ENCODE results near the gene RBP3. TPM values are rescaled to one million over a fixed set of nuclear protein-coding genes. Genes with fewer than 3 reads are reported as not detected.

RBP3 gene
- total RNA-seq, 1 donor from 2014 or later: not detected

DNA sequence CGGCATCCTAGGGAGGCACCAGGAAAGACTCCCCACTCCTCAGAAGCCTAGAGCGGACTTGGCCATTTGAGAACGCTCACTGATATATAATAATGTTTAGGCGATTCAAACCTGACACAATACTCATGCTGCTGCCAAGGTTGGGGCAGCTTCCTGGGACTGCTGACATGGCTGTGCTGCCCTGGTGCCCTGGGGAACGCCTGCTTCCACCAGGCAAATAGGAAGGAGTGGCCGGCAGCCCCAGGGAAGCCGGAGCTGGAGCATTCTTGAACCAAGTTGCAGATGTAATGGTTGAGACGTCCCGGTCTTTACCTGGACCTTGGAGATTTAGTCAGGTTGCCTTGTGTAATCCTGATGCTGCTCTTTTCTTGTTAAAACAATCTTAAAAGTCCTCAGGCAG is 39.4 kb upstream of the RBP3 start:
- Histone ChIP-seq H3K4me1 (peaks cover 14% of the 10 kb centered on the region), H3K36me3 (no peaks in the 10 kb centered on the region), H3K27me3 (no peaks in the 10 kb centered on the region), H3K4me3 (no peak overlapping the region), H3K27ac (no peak overlapping the region), H3K9me3 (no peaks in the 10 kb centered on the region)
- no peak for DNase-seq (ENCODE audit: extremely low spot score in 2 of 2)
- intact Hi-C loops (cut with DNase I): loop anchor here (10.0 kb wide), 1 partner anchor 264 kb away; no protein-coding TSS in a partner anchor
- TF ChIP-seq POLR2AphosphoS5 (IDR thresholded peaks at IDR 0.05; ENCODE audit: insufficient read depth in 1 of 2, low read depth in 1 of 2): no peak
- TF ChIP-seq CTCF (IDR thresholded peaks at IDR 0.05): no peak
- no peak for TF ChIP-seq POLR2A (IDR thresholded peaks at IDR 0.05)

- H3K27ac ChIP-seq: no peak overlapping the region
- H3K36me3 ChIP-seq: no peaks in the 10 kb centered on the region
- no peak overlapping the region for H3K4me3 ChIP-seq
- TF ChIP-seq POLR2AphosphoS5 (IDR thresholded peaks at IDR 0.05; ENCODE audit: insufficient read depth in 1 of 2, low read depth in 1 of 2) (no peak), CTCF (IDR thresholded peaks at IDR 0.05) (no peak), POLR2A (IDR thresholded peaks at IDR 0.05) (no peak)
- no peak for DNase-seq (ENCODE audit: extremely low spot score in 2 of 2)
- peaks cover 14% of the 10 kb centered on the region for H3K4me1 ChIP-seq
- no peaks in the 10 kb centered on the region for H3K27me3 ChIP-seq
- no peaks in the 10 kb centered on the region for H3K9me3 ChIP-seq
- intact Hi-C loops (cut with DNase I): loop anchor here (10.0 kb wide), 1 partner anchor 265 kb away; no protein-coding TSS in a partner anchor
These were observed 38.6 kb upstream of the RBP3 start for GRCh38 chr10:47309408-47310089.

DNA sequence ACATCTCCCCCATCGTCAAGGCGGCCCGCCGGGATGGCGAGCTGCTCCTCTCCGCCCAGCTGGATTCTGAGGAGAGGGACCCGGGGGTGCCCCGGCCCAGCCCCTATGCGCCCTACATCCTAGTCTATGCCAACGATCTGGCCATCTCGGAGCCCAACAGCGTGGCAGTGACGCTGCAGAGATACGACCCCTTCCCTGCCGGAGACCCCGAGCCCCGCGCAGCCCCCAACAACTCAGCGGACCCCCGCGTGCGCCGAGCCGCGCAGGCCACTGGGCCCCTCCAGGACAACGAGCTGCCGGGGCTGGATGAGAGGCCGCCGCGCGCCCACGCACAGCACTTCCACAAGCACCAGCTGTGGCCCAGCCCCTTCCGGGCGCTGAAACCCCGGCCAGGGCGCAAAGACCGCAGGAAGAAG is 38.1 kb upstream of the RBP3 start:
- no peak for DNase-seq (ENCODE audit: extremely low spot score in 2 of 2)
- H3K9me3 ChIP-seq: no peaks in the 10 kb centered on the region
- no peak overlapping the region for H3K27ac ChIP-seq
- peaks cover 14% of the 10 kb centered on the region for H3K4me1 ChIP-seq
- TF ChIP-seq POLR2A (IDR thresholded peaks at IDR 0.05): no peak
- no peak for TF ChIP-seq POLR2AphosphoS5 (IDR thresholded peaks at IDR 0.05; ENCODE audit: insufficient read depth in 1 of 2, low read depth in 1 of 2)
- TF ChIP-seq CTCF (IDR thresholded peaks at IDR 0.05): no peak
- intact Hi-C loops (cut with DNase I): no loop called here
- no peak overlapping the region for H3K4me3 ChIP-seq
- no peaks in the 10 kb centered on the region for H3K27me3 ChIP-seq
- no peaks in the 10 kb centered on the region for H3K36me3 ChIP-seq

DNA sequence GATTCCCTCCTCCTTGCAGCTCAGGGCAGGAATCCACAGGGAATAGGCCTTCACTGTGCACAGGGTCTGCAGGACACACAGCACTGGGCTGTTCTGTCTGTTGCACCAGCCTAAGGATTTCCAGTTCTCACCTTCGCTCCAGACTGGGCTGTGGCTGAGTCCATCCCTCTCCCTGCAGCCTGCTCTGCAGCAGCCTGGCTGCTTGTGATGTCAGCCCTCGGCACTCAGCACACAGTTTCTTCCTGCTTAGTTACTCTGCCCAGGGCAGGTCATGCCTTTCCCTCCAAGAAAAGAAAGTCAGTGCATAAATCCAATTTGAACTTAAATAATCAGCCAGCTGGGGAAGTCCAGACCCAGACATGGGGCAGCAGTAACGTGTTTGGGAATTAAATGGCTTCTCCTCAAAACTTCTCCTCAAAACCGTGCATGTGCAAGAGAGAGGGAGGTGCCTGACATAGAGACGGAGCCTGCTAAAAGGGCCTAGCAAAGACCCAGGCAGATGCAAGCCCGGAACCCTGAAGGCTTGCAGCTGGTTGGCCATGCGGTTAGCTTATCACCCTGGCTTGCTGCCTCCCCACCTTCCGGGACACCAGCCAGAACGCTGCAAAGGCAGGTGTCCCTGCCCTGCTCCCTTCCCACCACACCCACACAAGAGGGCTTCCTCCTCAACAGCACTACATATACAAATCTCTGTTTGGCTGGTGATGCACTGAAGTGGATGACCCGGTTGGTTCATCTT is 36.8 kb upstream of the RBP3 start:
- Histone ChIP-seq H3K4me3 (no peak overlapping the region), H3K27me3 (no peaks in the 10 kb centered on the region), H3K4me1 (peaks cover 14% of the 10 kb centered on the region), H3K36me3 (no peaks in the 10 kb centered on the region), H3K9me3 (no peaks in the 10 kb centered on the region), H3K27ac (no peak overlapping the region)
- intact Hi-C loops (cut with DNase I): no loop called here
- DNase-seq (ENCODE audit: extremely low spot score in 2 of 2): no peak
- no peak for TF ChIP-seq CTCF (IDR thresholded peaks at IDR 0.05)
- TF ChIP-seq POLR2AphosphoS5 (IDR thresholded peaks at IDR 0.05; ENCODE audit: insufficient read depth in 1 of 2, low read depth in 1 of 2): no peak
- TF ChIP-seq POLR2A (IDR thresholded peaks at IDR 0.05): no peak
